HepG2 (cell line): ENCODE data around the gene CPNE8. TPM values are rescaled to one million over a fixed set of nuclear protein-coding genes. Genes with fewer than 3 reads are reported as not detected.

ENCODE experiments used
- ATAC-seq: fragments of 200-7000 bp; cut with Tn5 transposase; 3 replicates; pipeline ENCODE4 v1.9.1; 2020; ENCODE audit warnings: mild to moderate bottlenecking, moderate library complexity
- BruUV-seq: library from RNA; stranded (reverse); fragments of 400-500 nt; replicated peaks from 2 replicates; lab custom pipeline; 2021; lab: Mats Ljungman, UMichigan
- CTCF ChIA-PET: fragments of 300-600 bp; formaldehyde crosslinking; extraction: SDS; loops from one replicate; lab custom pipeline; 2021; ENCODE audit warnings: low total read pairs, inconsistent platforms, low intra/inter-chr PET ratio; lab: Yijun Ruan, JAX
- POLR2A ChIA-PET: fragments of 350-600 bp; sonication (Branson Sonifier 250); formaldehyde crosslinking; loops from one replicate; lab custom pipeline; 2020; ENCODE audit warnings: antibody characterized with exemption, inconsistent platforms; lab: Yijun Ruan, JAX
- DNase-seq: peaks from one replicate; pipeline ENCODE4 v3.0.0-alpha.2; 2015; ENCODE audit warnings: low spot score
- FAIRE-seq: peaks from 3 replicates; lab custom pipeline; 2011; peaks lifted over from hg19 to GRCh38; lab: Jason Lieb, UNC
- H2AFZ ChIP-seq: one replicate; pipeline ENCODE4 v1.6.1; 2011; ENCODE audit warnings: low read length, inconsistent platforms
- H3K27ac ChIP-seq: fragments of 300-600 bp; 3 replicates; pipeline ENCODE4 v1.8.0; 2011; ENCODE audit warnings: mixed run types, mild to moderate bottlenecking, mixed read lengths, low read length, inconsistent platforms; ENCODE audit not compliant: insufficient read depth; ENCODE audit errors: extremely low read length
- H3K27me3 ChIP-seq, 2 experiments: fragments of 200-600 bp in 1 of 2; 2 replicates in 1 of 2; 3 replicates in 1 of 2; pipeline versions ENCODE4 v1.6.0 to v1.8.0; 2011; ENCODE audit warnings: low read length in 2 of 2, mild to moderate bottlenecking in 2 of 2, moderate library complexity in 2 of 2, inconsistent platforms in 1 of 2; ENCODE audit not compliant: insufficient read depth in 2 of 2, control insufficient read depth in 1 of 2
- H3K36me3 ChIP-seq, 2 experiments: fragments of 200-600 bp in 1 of 2; replicated peaks in 1 of 2; 2 replicates in 1 of 2; 3 replicates in 1 of 2; pipeline versions ENCODE4 v1.5.1 to v1.8.0; 2011; ENCODE audit warnings: low read length in 2 of 2, inconsistent platforms in 1 of 2; ENCODE audit not compliant: insufficient read depth in 2 of 2, control insufficient read depth in 1 of 2
- H3K4me1 ChIP-seq: 2 replicates; pipeline ENCODE4 v1.5.1; 2012; ENCODE audit warnings: low read length, inconsistent platforms; ENCODE audit not compliant: insufficient read depth
- H3K4me2 ChIP-seq: 2 replicates; pipeline ENCODE4 v1.6.0; 2011; ENCODE audit warnings: low read depth, low read length, inconsistent platforms
- H3K4me3 ChIP-seq, 3 experiments: fragments of 200-600 bp in 1 of 3; sonication (generic), shearing (Covaris generic) in 1 of 3; replicated peaks in 1 of 3; 2 replicates each; pipeline ENCODE4 v1.5.1; 2011 to 2016; ENCODE audit warnings: low read length in 3 of 3, inconsistent platforms in 2 of 3, low read depth in 2 of 3, mild to moderate bottlenecking in 2 of 3, control low read depth in 1 of 3, mixed read lengths in 1 of 3; ENCODE audit not compliant: insufficient read depth in 1 of 3
- H3K79me2 ChIP-seq: one replicate; pipeline ENCODE4 v1.6.1; 2011; ENCODE audit warnings: low read length, inconsistent platforms; ENCODE audit not compliant: insufficient read depth
- H3K9ac ChIP-seq: 2 replicates; pipeline ENCODE4 v1.6.0; 2011; ENCODE audit warnings: mild to moderate bottlenecking, low read depth, low read length, inconsistent platforms; ENCODE audit not compliant: insufficient read depth
- H3K9me3 ChIP-seq: 2 replicates; pipeline ENCODE4 v1.5.1; 2012; ENCODE audit warnings: mild to moderate bottlenecking, low read length
- H4K20me1 ChIP-seq: 2 replicates; pipeline ENCODE4 v1.6.0; 2011; ENCODE audit warnings: inconsistent platforms, mild to moderate bottlenecking, low read length, moderate library complexity; ENCODE audit not compliant: insufficient read depth
- CC2D1A ChIP-seq: sonication (generic); formaldehyde crosslinking; IDR thresholded peaks from 2 replicates; pipeline ENCODE4 v1.8.1; 2023; ENCODE audit warnings: mild to moderate bottlenecking, missing genetic modification reagents
- CHD4 ChIP-seq: fragments of 200-600 bp; sonication (generic); IDR thresholded peaks from 2 replicates; pipeline ENCODE4 v1.7.0; 2017; ENCODE audit warnings: mild to moderate bottlenecking, low read length, borderline replicate concordance
- EEA1 ChIP-seq: sonication (generic); formaldehyde crosslinking; IDR thresholded peaks from 2 replicates; pipeline ENCODE4 v1.5.1; 2020; ENCODE audit warnings: mild to moderate bottlenecking, missing genetic modification reagents, borderline replicate concordance
- HMG20A ChIP-seq: IDR thresholded peaks from 2 replicates; pipeline ENCODE4 v1.6.1; 2016; ENCODE audit warnings: borderline replicate concordance
- NFYC ChIP-seq: IDR thresholded peaks from 2 replicates; pipeline ENCODE4 v1.6.1; 2016; ENCODE audit warnings: missing genetic modification reagents, missing compliant biosample characterization
- POLR2AphosphoS2 ChIP-seq: IDR thresholded peaks from 2 replicates; pipeline ENCODE4 v1.6.1; 2011; ENCODE audit warnings: low read depth, low read length, improper control_type of control experiment
- REXO4 ChIP-seq: sonication (generic); formaldehyde crosslinking; IDR thresholded peaks from 2 replicates; pipeline ENCODE4 v1.8.0; 2022; ENCODE audit warnings: missing genetic modification reagents, mild to moderate bottlenecking, borderline replicate concordance
- SMARCE1 ChIP-seq: fragments of 450-650 bp; IDR thresholded peaks from 2 replicates; pipeline ENCODE4 v1.6.1; 2017; ENCODE audit warnings: borderline replicate concordance
- TAF15 ChIP-seq: fragments of 200-400 bp; formaldehyde crosslinking; IDR thresholded peaks from one replicate; pipeline ENCODE4 v1.6.1; 2018; ENCODE audit warnings: mild to moderate bottlenecking, low read depth, low read length; ENCODE audit not compliant: poor library complexity, severe bottlenecking
- TBX2 ChIP-seq: sonication (generic); formaldehyde crosslinking; IDR thresholded peaks from 2 replicates; pipeline ENCODE4 v1.5.0; 2020; ENCODE audit warnings: missing genetic modification reagents, mild to moderate bottlenecking, borderline replicate concordance
- TEAD3 ChIP-seq: optimal IDR thresholded peaks from 2 replicates; pipeline ENCODE3; 2016; ENCODE audit warnings: borderline replicate concordance
- ZNF224 ChIP-seq: sonication (generic); formaldehyde crosslinking; IDR thresholded peaks from 2 replicates; pipeline ENCODE4 v1.5.0; 2020; ENCODE audit warnings: mild to moderate bottlenecking, missing genetic modification reagents
- ZNF235 ChIP-seq: sonication (generic); formaldehyde crosslinking; IDR thresholded peaks from 2 replicates; pipeline ENCODE4 v1.8.1; 2023; ENCODE audit warnings: mild to moderate bottlenecking, missing genetic modification reagents, borderline replicate concordance
- ZNF343 ChIP-seq: sonication (generic); formaldehyde crosslinking; IDR thresholded peaks from 2 replicates; pipeline ENCODE4 v1.4.0; 2020; ENCODE audit warnings: mild to moderate bottlenecking, missing genetic modification reagents
- ZNF354B ChIP-seq: sonication (generic); formaldehyde crosslinking; IDR thresholded peaks from 2 replicates; pipeline ENCODE4 v1.8.0; 2022; ENCODE audit warnings: mild to moderate bottlenecking, missing genetic modification reagents
- ZNF569 ChIP-seq: sonication (generic); formaldehyde crosslinking; IDR thresholded peaks from 2 replicates; pipeline ENCODE4 v1.5.0; 2020; ENCODE audit warnings: mild to moderate bottlenecking, missing genetic modification reagents, moderate library complexity, borderline replicate concordance
- ZNF614 ChIP-seq: IDR thresholded peaks from 2 replicates; pipeline ENCODE4 v1.6.1; 2018; ENCODE audit warnings: missing biosample characterization, missing genetic modification reagents, inconsistent platforms, borderline replicate concordance
- ZNF761 ChIP-seq: sonication (generic); formaldehyde crosslinking; conservative IDR thresholded peaks from 2 replicates; pipeline ENCODE4 v1.4.0; 2020; ENCODE audit warnings: mild to moderate bottlenecking, missing genetic modification reagents
- WGBS: methylation state at CpG from one replicate; pipeline ENCODE4 v1.1.6; 2017; ENCODE audit warnings: low lambda C conversion rate; 5-methylcytosine and 5-hydroxymethylcytosine counted together
- in situ Hi-C: cut with HindIII; loops from 2 replicates; pipeline ENCODE4 v1.10.0; 2017; ENCODE audit warnings: low pct_unique_long_range_greater_than_20kb; ENCODE audit not compliant: extremely low pct_ligation_motif_present
- intact Hi-C: fragments of 100-400 bp; cut with micrococcal nuclease; formaldehyde crosslinking; loops from one replicate; pipeline ENCODE4 v1.10.0; 2022; ENCODE audit not compliant: unreplicated experiment
- polyA plus RNA-seq, 8 experiments: library from polyadenylated mRNA; depleted of rRNA in 3 of 8; stranded (reverse) in 7 of 8; unstranded in 1 of 8; fragments of >200 nt; fragmentation: Illumina TruSeq in 4 of 8; extraction: Trizol in 4 of 8; gene quantifications; 2 replicates each; pipeline versions ENCODE4 v1.2.1 to v1.2.3, GENCODE V29; 2011 to 2016; ENCODE audit warnings: low read depth in 4 of 8, missing spikeins in 1 of 8, mixed read lengths in 1 of 8; ENCODE audit not compliant: insufficient read depth in 1 of 8
- total RNA-seq, 5 experiments: library from RNA; depleted of rRNA; stranded (reverse); fragments of >200 nt; fragmentation: Illumina TruSeq; extraction: Trizol; gene quantifications; 2 replicates each; pipeline ENCODE4 v1.2.3, GENCODE V29; 2016; ENCODE audit warnings: low read depth in 1 of 5
- TF ChIP-seq, protein P1 (sequence below): sonication (generic); formaldehyde crosslinking; IDR thresholded peaks from 2 replicates; pipeline ENCODE4 v1.5.0; 2020; ENCODE audit warnings: mild to moderate bottlenecking, missing genetic modification reagents, moderate library complexity

Gene CPNE8
- total and polyA plus RNA-seq, 2 of the 13 experiments (the other 11 are each of a cell fraction or from before 2014, with no cell fraction given), result 2.4 to 2.7 TPM

DNA sequence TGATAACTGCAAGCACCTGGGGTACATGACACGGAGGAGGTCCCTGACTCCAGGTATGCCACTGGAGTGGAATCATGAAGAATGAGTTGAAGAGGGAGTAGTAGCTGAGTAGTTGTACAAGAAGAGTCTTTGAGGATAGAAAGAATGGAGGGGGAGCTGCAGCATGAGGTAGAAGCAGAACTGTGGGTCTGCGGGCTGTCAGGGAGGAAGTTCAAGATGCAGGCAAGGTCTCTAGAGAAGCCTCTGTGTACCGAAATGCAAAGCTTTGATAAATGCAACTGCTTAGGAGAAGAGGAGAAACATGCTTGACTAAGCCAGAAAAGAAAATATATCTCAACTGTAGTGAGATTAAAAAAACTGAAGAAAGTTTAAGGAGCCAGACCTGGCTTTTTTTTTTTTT, 91.5 kb downstream of the CPNE8 start:
- DNase-seq (no peak), ATAC-seq (no peak), FAIRE-seq (no peak)
- H3K36me3 ChIP-seq, result no peaks in the 10 kb centered on the region
- no peaks in the 10 kb centered on the region for H3K79me2 ChIP-seq
- intact Hi-C loops (no loop called here), in situ Hi-C loops (no loop called here)
- no peaks in the 10 kb centered on the region for H4K20me1 ChIP-seq
- TF ChIP-seq ZNF354B (CRISPR knock-in tag) (no peak), ZNF761 (CRISPR knock-in tag) (no peak), TEAD3 (CRISPR knock-in tag) (no peak), ZNF343 (CRISPR knock-in tag) (no peak), HMG20A (CRISPR knock-in tag) (no peak), POLR2AphosphoS2 (no peak), ZNF224 (CRISPR knock-in tag) (no peak), ZNF235 (no peak), TAF15 (no peak), EEA1 (CRISPR knock-in tag) (no peak), NFYC (no peak), ZNF614 (no peak), SMARCE1 (no peak), TBX2 (CRISPR knock-in tag) (no peak), CHD4 (no peak), ZNF569 (CRISPR knock-in tag) (no peak), CC2D1A (CRISPR knock-in tag) (no peak), REXO4 (CRISPR knock-in tag) (no peak)
- TF ChIP-seq, protein P1, sequence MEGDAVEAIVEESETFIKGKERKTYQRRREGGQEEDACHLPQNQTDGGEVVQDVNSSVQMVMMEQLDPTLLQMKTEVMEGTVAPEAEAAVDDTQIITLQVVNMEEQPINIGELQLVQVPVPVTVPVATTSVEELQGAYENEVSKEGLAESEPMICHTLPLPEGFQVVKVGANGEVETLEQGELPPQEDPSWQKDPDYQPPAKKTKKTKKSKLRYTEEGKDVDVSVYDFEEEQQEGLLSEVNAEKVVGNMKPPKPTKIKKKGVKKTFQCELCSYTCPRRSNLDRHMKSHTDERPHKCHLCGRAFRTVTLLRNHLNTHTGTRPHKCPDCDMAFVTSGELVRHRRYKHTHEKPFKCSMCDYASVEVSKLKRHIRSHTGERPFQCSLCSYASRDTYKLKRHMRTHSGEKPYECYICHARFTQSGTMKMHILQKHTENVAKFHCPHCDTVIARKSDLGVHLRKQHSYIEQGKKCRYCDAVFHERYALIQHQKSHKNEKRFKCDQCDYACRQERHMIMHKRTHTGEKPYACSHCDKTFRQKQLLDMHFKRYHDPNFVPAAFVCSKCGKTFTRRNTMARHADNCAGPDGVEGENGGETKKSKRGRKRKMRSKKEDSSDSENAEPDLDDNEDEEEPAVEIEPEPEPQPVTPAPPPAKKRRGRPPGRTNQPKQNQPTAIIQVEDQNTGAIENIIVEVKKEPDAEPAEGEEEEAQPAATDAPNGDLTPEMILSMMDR (CRISPR knock-in tag), result no peak
- no peak overlapping the region for H3K4me3 ChIP-seq
- ChIA-PET POLR2A (no interaction called here), CTCF (no interaction called here)
- H3K27ac ChIP-seq, result no peak overlapping the region
- no peaks in the 10 kb centered on the region for H3K27me3 ChIP-seq
- no peak overlapping the region for H2AFZ ChIP-seq
- no TSS peak for BruUV-seq
- H3K4me2 ChIP-seq, result no peak overlapping the region
- no peak overlapping the region for H3K9ac ChIP-seq
- H3K4me1 ChIP-seq, result no peaks in the 10 kb centered on the region
- WGBS, result 57% methylated on average over 3 of the region's 3 CpGs
- no peaks in the 10 kb centered on the region; the same call in 1 of the 2 replicates for H3K9me3 ChIP-seq
